ENCODE results near the gene LCN6.
"Not testable (repeated sequence)": the region's sequence is repeated elsewhere in the genome, so short reads cannot be mapped to it uniquely, and the experiment has no call there.

Gene LCN6

DNA sequence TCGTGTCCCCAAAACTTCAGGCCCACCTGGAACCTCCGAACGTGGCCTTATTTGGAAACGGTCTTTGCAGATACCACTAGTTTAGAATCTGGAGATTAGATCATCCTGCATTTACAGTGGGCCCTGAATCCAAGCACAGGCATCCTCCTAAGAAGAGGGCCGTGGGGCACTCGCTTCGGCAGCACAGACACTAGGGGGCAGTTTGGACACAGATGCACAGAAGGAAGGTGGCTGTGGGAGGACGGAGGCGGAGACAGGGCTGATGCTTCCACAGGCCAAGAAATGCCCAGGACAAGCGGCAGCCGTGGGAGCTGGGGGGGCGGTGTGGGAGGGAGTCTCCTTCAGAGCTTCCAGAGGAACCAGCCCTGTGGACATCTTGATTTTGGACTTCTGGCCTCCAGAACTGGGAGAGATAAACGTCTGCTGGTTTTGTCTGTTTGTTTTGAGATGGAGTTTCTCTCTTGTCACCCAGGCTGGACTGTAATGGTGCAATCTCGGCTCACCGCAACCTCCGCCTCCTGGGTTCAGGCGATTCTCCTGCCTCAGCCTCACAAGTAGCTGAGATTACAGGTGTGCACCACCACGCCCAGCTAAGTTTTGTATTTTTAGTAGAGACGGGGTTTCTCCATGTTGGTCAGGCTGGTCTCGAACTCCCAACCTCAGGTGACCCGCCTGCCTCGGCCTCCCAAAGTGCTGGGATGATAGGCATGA lies 12.7 kb upstream of the LCN6 start:
- not testable (repeated sequence) for H3K4me3 ChIP-seq (ENCODE audit: low read length); H3K9me3 ChIP-seq (ENCODE audit: low read length); H2AFZ ChIP-seq (ENCODE audit: low read depth, low read length); H3K27me3 ChIP-seq (ENCODE audit: insufficient read depth, low read length); H3K36me3 ChIP-seq (ENCODE audit: insufficient read depth, low read length); H3K4me1 ChIP-seq (ENCODE audit: insufficient read depth, low read length)

DNA sequence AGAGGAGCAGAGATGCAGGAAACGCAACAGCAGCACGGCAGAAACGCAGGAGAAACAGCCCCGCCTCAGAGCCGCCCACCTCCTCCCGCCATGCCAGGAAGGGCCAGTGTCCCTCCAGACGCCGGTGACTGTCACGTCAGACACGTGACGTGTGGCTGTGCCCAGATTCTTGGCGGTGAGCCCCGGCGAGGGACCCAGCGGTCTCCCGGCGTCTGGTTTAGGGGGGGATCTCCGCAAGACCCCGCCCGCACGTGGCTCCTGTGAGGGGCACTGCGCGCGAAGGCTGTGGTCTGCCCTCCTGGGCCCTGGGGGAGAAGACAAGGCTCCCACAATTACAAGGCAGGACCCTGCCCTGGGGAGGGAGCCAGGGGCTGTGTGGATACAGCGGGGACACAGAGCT lies 12.1 kb upstream of the LCN6 start:
- H3K4me1 ChIP-seq (ENCODE audit: insufficient read depth, low read length), result peaks cover 3% of the 10 kb centered on the region
- H2AFZ ChIP-seq (ENCODE audit: low read depth, low read length), result no peak overlapping the region
- no peaks in the 10 kb centered on the region for H3K27me3 ChIP-seq (ENCODE audit: insufficient read depth, low read length)
- no peak overlapping the region for H3K4me3 ChIP-seq (ENCODE audit: low read length)
- H3K9me3 ChIP-seq (ENCODE audit: low read length), result no peaks in the 10 kb centered on the region
- H3K36me3 ChIP-seq (ENCODE audit: insufficient read depth, low read length), result no peaks in the 10 kb centered on the region

DNA sequence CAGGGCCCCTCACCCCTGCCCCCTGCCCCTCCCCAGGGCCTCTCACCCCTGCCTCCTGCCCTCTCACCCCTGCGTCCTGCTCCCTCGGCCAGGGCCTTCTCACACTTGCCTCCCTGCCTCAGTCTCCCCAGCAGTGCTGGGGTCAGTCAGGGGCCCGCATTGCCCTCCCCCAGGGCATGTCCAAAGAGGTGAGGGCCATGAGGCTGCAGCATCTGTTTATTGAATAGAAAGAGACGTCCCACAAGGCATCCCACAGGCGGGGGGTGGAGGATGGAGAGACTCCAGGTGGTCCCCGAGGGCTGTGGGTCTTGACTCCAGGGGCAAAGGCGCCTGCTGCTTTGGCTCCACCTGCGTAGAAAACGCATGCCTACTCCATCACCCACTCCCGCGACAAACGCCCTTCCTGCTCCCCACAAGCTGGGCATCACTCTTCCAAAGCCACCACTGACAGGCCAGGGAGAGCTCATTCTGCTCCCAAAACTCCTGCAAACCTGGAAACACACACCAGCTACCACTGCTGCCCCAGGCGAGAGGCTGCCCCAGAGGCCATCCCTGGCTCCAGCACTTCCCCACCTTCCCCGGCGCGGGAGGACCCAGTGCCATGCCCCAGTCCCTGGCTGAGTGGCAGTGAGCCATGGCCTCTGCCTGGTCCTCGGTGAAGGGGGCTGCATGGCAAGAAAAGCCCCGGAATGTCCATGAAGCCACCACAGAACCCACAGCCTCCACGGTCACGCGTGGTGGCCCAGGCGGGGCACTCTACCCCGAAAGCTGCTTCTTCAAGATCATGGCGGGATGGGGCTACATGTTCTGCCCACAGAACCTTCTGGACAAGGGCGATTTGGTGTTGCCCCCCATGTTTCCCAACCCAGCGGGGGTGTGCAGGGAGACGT lies 11.4 kb upstream of the LCN6 start:
- no peaks in the 10 kb centered on the region for H3K36me3 ChIP-seq (ENCODE audit: insufficient read depth, low read length)
- no peaks in the 10 kb centered on the region for H3K27me3 ChIP-seq (ENCODE audit: insufficient read depth, low read length)
- H3K4me1 ChIP-seq (ENCODE audit: insufficient read depth, low read length), result peaks cover 3% of the 10 kb centered on the region
- H3K9me3 ChIP-seq (ENCODE audit: low read length), result no peaks in the 10 kb centered on the region
- no peak overlapping the region for H2AFZ ChIP-seq (ENCODE audit: low read depth, low read length)
- no peak overlapping the region for H3K4me3 ChIP-seq (ENCODE audit: low read length)

DNA sequence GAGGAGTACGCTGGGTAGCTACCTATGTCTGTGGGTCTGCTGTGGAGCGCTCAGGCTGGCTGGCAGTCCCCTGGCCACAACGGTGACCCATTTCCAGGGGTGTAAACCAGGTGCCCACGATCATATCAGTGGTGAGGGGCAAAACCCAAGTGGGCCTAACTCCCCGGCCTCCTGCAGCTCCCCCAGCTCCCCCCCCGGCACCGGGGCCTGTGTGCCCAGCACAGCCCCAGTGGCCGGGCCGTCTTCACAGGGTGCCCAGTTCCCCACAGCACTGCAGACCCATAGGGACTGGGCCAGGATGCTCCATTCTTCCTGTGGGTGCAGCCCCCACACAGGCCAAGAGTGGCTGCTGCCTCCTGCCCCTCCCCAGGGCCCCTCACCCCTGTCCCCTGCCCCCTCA lies 10.7 kb upstream of the LCN6 start:
- no peak overlapping the region for H3K4me3 ChIP-seq (ENCODE audit: low read length)
- H3K4me1 ChIP-seq (ENCODE audit: insufficient read depth, low read length), result peaks cover 3% of the 10 kb centered on the region
- no peaks in the 10 kb centered on the region for H3K9me3 ChIP-seq (ENCODE audit: low read length)
- no peak overlapping the region for H2AFZ ChIP-seq (ENCODE audit: low read depth, low read length)
- no peaks in the 10 kb centered on the region for H3K27me3 ChIP-seq (ENCODE audit: insufficient read depth, low read length)
- no peaks in the 10 kb centered on the region for H3K36me3 ChIP-seq (ENCODE audit: insufficient read depth, low read length)

DNA sequence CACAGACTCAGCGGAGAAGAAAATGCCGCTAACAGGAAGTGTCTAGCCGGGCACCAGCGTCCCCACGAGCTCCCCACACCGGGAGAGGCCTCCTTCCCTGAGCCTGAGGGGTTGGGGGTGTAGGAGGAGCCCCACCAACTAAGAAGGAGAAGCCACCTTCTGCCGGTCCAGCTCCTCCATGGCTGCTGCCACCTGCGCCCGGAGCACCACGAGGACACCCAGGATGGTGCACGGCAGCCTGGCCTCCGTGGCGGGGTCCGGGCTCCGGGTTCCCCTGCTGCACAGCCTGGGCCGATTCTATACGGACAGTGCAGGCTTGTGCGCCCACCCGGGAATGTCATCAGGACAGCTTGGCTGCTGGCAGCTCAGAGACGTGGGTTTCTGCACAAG lies 9.4 kb upstream of the LCN6 start:
- peaks cover 3% of the 10 kb centered on the region for H3K4me1 ChIP-seq (ENCODE audit: insufficient read depth, low read length)
- H2AFZ ChIP-seq (ENCODE audit: low read depth, low read length), result no peak overlapping the region
- peaks cover 3% of the 10 kb centered on the region for H3K27me3 ChIP-seq (ENCODE audit: insufficient read depth, low read length)
- H3K4me3 ChIP-seq (ENCODE audit: low read length), result no peak overlapping the region
- no peaks in the 10 kb centered on the region for H3K36me3 ChIP-seq (ENCODE audit: insufficient read depth, low read length)
- H3K9me3 ChIP-seq (ENCODE audit: low read length), result no peaks in the 10 kb centered on the region

DNA sequence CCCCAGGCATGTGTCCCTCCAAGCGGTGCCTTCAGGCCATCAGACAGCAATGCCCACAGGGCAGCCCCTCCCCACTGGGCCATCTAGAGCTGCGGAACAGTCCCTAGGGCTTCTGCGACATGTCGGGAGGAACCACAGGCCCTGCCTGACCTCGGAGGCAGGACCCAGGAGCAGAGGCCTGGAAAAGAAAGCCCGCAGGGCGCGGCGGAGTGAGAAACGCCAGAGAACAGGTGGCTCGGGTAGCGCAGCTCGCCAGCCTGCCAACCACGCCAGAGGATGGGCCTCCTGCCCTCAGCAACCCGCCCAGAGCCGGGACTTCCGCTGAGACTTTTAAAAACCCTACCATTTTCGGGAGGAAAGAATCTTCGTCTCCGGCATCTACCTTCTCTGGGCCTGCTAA lies 9.0 kb upstream of the LCN6 start:
- Histone ChIP-seq H3K27me3 (ENCODE audit: insufficient read depth, low read length) (peaks cover 3% of the 10 kb centered on the region), H3K4me1 (ENCODE audit: insufficient read depth, low read length) (peaks cover 3% of the 10 kb centered on the region), H3K36me3 (ENCODE audit: insufficient read depth, low read length) (no peaks in the 10 kb centered on the region), H3K4me3 (ENCODE audit: low read length) (no peak overlapping the region), H2AFZ (ENCODE audit: low read depth, low read length) (no peak overlapping the region), H3K9me3 (ENCODE audit: low read length) (peaks cover under 1% of the 10 kb centered on the region)

DNA sequence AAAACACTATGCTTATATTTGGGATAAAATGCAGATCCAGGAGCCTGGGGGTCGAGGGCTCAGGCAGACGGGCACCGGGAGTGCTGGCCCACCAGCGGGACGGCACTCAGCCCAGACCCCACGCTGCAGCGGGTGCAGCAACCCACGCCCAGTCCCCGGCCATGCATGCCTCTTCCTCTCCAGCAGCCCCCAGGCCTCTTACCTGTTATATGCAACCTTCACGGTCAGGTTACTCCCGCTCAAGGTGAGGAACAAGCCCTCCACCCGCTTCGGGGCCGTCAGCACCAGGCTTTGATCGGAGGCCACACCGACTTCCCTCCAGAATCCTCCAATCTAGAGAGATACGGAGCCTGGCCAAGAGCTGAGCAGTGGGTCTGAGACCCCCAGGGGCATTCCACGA lies 8.5 kb upstream of the LCN6 start:
- Histone ChIP-seq H3K27me3 (ENCODE audit: insufficient read depth, low read length) (peaks cover 3% of the 10 kb centered on the region), H3K36me3 (ENCODE audit: insufficient read depth, low read length) (no peaks in the 10 kb centered on the region), H2AFZ (ENCODE audit: low read depth, low read length) (no peak overlapping the region), H3K4me3 (ENCODE audit: low read length) (no peak overlapping the region), H3K4me1 (ENCODE audit: insufficient read depth, low read length) (peaks cover 3% of the 10 kb centered on the region), H3K9me3 (ENCODE audit: low read length) (peaks cover 5% of the 10 kb centered on the region)

DNA sequence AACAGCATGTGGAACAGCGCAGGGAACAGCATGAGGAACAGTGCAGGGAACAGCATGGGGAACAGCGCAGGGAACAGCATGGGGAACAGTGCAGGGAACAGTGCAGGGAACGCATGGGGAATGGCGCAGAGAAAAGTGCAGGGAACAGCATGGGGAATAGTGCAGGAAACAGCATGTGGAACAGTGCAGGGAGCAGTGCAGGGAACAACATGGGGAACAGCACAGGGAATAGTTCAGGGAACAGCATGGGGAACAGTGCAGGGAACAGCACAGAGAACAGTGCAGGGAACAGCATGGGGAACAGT lies 7.8 kb upstream of the LCN6 start:
- Histone ChIP-seq H3K27me3 (ENCODE audit: insufficient read depth, low read length) (peaks cover 3% of the 10 kb centered on the region), H3K36me3 (ENCODE audit: insufficient read depth, low read length) (no peaks in the 10 kb centered on the region), H2AFZ (ENCODE audit: low read depth, low read length) (no peak overlapping the region), H3K4me3 (ENCODE audit: low read length) (no peak overlapping the region), H3K4me1 (ENCODE audit: insufficient read depth, low read length) (peaks cover 2% of the 10 kb centered on the region), H3K9me3 (ENCODE audit: low read length) (peaks cover 7% of the 10 kb centered on the region)

DNA sequence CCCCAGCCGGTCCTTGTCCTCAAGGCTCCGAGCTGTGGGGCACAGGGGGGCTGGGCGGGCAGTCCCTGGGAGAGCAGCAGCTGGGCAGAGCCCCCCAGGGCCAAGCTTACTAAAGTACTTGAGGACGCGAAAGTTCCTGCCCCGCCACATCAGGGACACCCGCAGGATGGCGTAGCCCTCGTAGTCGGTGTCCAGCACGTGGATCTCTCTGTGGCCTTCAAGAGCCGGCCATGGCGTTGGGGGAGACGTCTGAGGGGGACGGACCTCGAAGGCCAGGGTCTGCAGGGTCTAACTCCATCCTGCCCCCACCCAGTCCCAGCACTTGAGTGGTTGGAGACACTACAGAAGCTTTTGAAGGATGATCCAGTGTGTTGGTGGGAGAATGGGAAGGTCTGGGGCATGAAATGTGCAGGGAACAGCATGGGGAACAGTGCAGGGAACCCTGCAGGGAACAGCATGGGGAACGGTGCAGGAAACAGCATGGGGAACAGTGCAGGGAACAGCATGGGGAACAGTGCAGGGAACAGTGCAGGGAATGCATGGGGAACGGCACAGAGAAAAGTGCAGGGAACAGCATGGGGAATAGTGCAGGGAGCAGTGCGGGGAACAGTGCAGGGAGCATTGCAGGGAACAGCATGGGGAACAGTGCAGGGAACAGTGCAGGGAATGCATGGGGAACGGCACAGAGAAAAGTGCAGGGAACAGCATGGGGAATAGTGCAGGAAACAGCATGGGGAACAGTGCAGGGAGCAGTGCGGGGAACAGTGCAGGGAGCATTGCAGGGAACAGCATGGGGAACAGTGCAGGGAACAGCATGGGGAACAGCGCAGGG lies 7.2 kb upstream of the LCN6 start:
- not testable (repeated sequence) for H3K4me1 ChIP-seq (ENCODE audit: insufficient read depth, low read length); H2AFZ ChIP-seq (ENCODE audit: low read depth, low read length); H3K9me3 ChIP-seq (ENCODE audit: low read length)

DNA sequence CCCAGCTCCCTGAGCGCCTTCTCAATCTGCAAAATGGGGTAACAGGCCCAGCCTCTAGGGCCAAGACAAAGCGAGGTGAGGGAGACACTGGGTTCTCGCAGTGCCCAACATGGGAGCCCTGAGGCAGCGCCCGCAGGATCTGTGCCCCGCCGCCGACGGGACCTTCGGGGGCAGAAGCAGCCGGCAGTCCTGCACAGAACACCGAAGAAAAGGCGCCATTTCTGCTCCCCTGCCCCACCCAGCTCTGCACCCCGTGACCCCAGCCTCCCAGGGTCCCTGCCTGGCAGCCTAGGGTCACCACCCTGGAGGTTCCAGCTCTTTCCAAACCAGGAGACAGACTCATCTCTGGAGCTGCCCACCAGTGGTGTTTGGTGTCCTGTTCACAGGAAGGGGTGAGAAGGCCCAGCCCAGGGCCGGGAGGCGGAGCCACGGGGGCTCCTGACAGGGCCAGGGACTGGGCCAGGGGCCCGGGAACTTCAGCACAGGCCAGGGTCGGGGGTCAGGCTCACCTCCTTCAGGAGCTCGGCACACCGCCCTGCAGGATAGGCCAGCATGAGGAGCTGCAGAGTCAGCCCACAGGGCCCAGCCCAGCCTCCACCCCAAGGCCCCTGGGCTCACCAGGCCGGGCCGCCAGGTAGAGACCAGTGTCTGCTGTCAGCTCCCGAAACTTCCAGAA lies 6.4 kb upstream of the LCN6 start:
- Histone ChIP-seq H3K4me1 (ENCODE audit: insufficient read depth, low read length) (no peaks in the 10 kb centered on the region), H3K36me3 (ENCODE audit: insufficient read depth, low read length) (no peaks in the 10 kb centered on the region), H3K4me3 (ENCODE audit: low read length) (no peak overlapping the region)

More for the DNA sequence above, 7.2 kb upstream of the LCN6 start:
- H3K27me3 ChIP-seq (ENCODE audit: insufficient read depth, low read length); H3K36me3 ChIP-seq (ENCODE audit: insufficient read depth, low read length); H3K4me3 ChIP-seq (ENCODE audit: low read length): not testable (repeated sequence)

DNA sequence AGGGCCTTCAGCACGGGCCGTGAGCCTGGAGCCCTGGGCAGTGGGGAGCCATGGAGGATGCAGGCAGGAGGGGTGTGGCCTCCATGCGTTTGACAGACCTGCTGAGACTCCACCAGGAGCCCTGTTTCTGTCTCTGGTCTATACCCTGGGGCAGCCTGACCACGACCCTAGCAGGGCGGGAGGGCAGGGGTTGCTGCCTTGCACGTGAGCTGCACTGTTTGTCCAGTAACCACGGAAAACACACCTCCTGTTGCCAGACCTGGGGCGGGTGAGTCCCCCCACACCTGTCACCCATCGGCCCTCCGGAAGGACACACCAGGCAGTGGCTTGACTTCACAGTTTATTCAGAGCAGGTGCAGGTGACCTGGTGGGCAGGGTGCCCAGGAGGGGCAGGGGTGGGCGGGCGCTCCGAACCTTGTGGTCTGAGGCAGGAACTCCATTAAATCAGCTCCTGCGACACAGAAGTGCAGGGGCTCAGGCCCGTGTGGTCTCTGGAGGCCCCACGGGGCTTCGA lies 5.8 kb upstream of the LCN6 start:
- H3K9me3 ChIP-seq (ENCODE audit: low read length), result peaks cover 7% of the 10 kb centered on the region

More for the DNA sequence above, 6.4 kb upstream of the LCN6 start:
- peaks cover 3% of the 10 kb centered on the region for H3K27me3 ChIP-seq (ENCODE audit: insufficient read depth, low read length)
- peaks cover 7% of the 10 kb centered on the region for H3K9me3 ChIP-seq (ENCODE audit: low read length)
- no peak overlapping the region for H2AFZ ChIP-seq (ENCODE audit: low read depth, low read length)

DNA sequence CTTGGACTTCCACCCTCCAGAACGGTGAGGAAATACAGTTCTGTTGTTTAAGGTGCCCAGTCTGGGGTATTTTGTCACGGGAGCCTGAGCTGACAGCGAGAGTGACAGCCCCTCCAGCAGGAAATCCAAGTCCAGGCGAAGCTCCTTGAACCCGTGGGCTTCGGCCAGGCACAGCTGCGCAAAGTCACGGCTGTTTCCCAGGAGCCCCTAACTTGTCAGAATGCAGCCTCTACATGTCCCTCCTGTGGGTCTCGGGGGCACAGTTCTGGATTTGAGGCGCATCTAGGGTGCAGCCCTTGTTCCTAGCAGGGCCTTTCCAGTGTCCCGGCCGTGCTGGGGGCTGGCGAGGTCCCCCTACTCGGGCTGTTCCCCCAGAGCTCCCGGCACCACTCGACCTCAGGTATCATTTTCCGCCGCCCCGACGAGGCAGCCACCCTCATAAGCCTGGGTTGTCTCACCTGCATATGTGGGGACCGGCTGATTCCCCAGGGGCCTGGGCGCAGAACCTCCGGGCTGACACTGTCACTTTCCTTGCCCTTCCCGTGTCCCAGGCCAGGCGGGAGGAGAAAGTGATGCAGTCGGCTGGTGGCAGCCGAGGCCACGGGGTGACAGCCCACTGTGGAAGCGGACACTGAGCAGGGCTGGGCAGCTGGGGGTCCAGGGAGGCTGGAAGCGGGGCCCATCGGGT lies 5.2 kb upstream of the LCN6 start:
- no peaks in the 10 kb centered on the region for H3K36me3 ChIP-seq (ENCODE audit: insufficient read depth, low read length)
- no peak overlapping the region for H3K4me3 ChIP-seq (ENCODE audit: low read length)
- peaks cover 7% of the 10 kb centered on the region for H3K9me3 ChIP-seq (ENCODE audit: low read length)
- no peak overlapping the region for H2AFZ ChIP-seq (ENCODE audit: low read depth, low read length)
- peaks cover 11% of the 10 kb centered on the region for H3K27me3 ChIP-seq (ENCODE audit: insufficient read depth, low read length)
- no peaks in the 10 kb centered on the region for H3K4me1 ChIP-seq (ENCODE audit: insufficient read depth, low read length)

More for the DNA sequence above, 5.8 kb upstream of the LCN6 start:
- H3K4me3 ChIP-seq (ENCODE audit: low read length), result no peak overlapping the region
- H3K4me1 ChIP-seq (ENCODE audit: insufficient read depth, low read length), result no peaks in the 10 kb centered on the region
- H3K36me3 ChIP-seq (ENCODE audit: insufficient read depth, low read length), result no peaks in the 10 kb centered on the region
- no peak overlapping the region for H2AFZ ChIP-seq (ENCODE audit: low read depth, low read length)
- H3K27me3 ChIP-seq (ENCODE audit: insufficient read depth, low read length), result peaks cover 7% of the 10 kb centered on the region

Measured in neuron (in vitro differentiated cells).